ENCODE measurements around the gene DESI2. TPM values are rescaled to one million over a fixed set of nuclear protein-coding genes. Genes with fewer than 3 reads are reported as not detected.

Gene DESI2
- total RNA-seq, 4 donors from 2014 or later = 22.8 to 33.0 (median 25.3) TPM

GRCh38 chr1:244642526-244642925 lies 10.4 kb upstream of the DESI2 start:
- TF ChIP-seq CTCF (IDR thresholded peaks at IDR 0.05 in 4 of 5, conservative IDR thresholded peaks at IDR 0.05 in 1 of 5) (no peak), POLR2A (IDR thresholded peaks at IDR 0.05) (no peak)
- ATAC-seq (no peak), DNase-seq (no peak)
- in situ Hi-C loops (cut with MboI; ENCODE audit: low sequenced_read_pairs in 4 of 4) = no loop called here
- Histone ChIP-seq H3K36me3 (no peaks in the 10 kb centered on the region), H3K9me3 (no peaks in the 10 kb centered on the region), H3K27ac (no peak overlapping the region), H3K27me3 (no peaks in the 10 kb centered on the region), H3K4me1 (no peaks in the 10 kb centered on the region), H3K4me3 (no peak overlapping the region)
- intact Hi-C loops (cut with DNase I; ENCODE audit: low total_unique reads) = no loop called here

- in situ Hi-C loops (cut with MboI; ENCODE audit: low sequenced_read_pairs in 4 of 4) = no loop called here
- TF ChIP-seq POLR2A (IDR thresholded peaks at IDR 0.05) (no peak), CTCF (IDR thresholded peaks at IDR 0.05 in 4 of 5, conservative IDR thresholded peaks at IDR 0.05 in 1 of 5) (no peak)
Measured at GRCh38 chr1:244642988-244643387, 9.9 kb upstream of the DESI2 start.

GRCh38 chr1:244645414-244645813 lies 7.5 kb upstream of the DESI2 start:
- Histone ChIP-seq H3K27me3 (no peaks in the 10 kb centered on the region), H3K36me3 (no peaks in the 10 kb centered on the region), H3K9me3 (no peaks in the 10 kb centered on the region), H3K4me3 (no peak overlapping the region), H3K27ac (no peak overlapping the region), H3K4me1 (no peaks in the 10 kb centered on the region)
- TF ChIP-seq CTCF (IDR thresholded peaks at IDR 0.05 in 4 of 5, conservative IDR thresholded peaks at IDR 0.05 in 1 of 5) (no peak), POLR2A (IDR thresholded peaks at IDR 0.05) (no peak)
- intact Hi-C loops (cut with DNase I; ENCODE audit: low total_unique reads) (no loop called here), in situ Hi-C loops (cut with MboI; ENCODE audit: low sequenced_read_pairs in 4 of 4) (loop anchor here in 1 of 4 donors (5.0 kb wide), 1 partner anchor 193 kb away; the partner anchor contains the start of gene ADSS2)
- DNase-seq (no peak), ATAC-seq (no peak)

More at GRCh38 chr1:244642988-244643387, 9.9 kb upstream of the DESI2 start:
- no peak overlapping the region for H3K27ac ChIP-seq
- ATAC-seq (no peak), DNase-seq (no peak)
- no peaks in the 10 kb centered on the region for H3K9me3 ChIP-seq
- no peak overlapping the region for H3K4me3 ChIP-seq
- no peaks in the 10 kb centered on the region for H3K27me3 ChIP-seq
- H3K4me1 ChIP-seq = no peaks in the 10 kb centered on the region
- H3K36me3 ChIP-seq = no peaks in the 10 kb centered on the region
- intact Hi-C loops (cut with DNase I; ENCODE audit: low total_unique reads) = no loop called here

- no peak for ATAC-seq
- in situ Hi-C loops (cut with MboI; ENCODE audit: low sequenced_read_pairs in 4 of 4) = loop anchor here in 1 of 4 donors (5.0 kb wide), 1 partner anchor 194 kb away; the partner anchor contains the start of gene ADSS2
- H3K27me3 ChIP-seq = no peaks in the 10 kb centered on the region
Measured at GRCh38 chr1:244645890-244646289, 7.0 kb upstream of the DESI2 start.

More at GRCh38 chr1:244645890-244646289, 7.0 kb upstream of the DESI2 start:
- Histone ChIP-seq H3K4me1 (no peaks in the 10 kb centered on the region), H3K4me3 (no peak overlapping the region), H3K27ac (no peak overlapping the region), H3K9me3 (no peaks in the 10 kb centered on the region), H3K36me3 (no peaks in the 10 kb centered on the region)
- no peak for TF ChIP-seq CTCF (IDR thresholded peaks at IDR 0.05 in 4 of 5, conservative IDR thresholded peaks at IDR 0.05 in 1 of 5)
- TF ChIP-seq POLR2A (IDR thresholded peaks at IDR 0.05) = no peak
- intact Hi-C loops (cut with DNase I; ENCODE audit: low total_unique reads) = no loop called here
- DNase-seq = no peak
